ENCODE results near the gene CDKAL1.

The CDKAL1 gene

GRCh38 chr6:20991910-20992309 is 457.7 kb downstream of the CDKAL1 start:
- no peak for DNase-seq

- no peak for DNase-seq
These were observed 461.8 kb downstream of the CDKAL1 start for GRCh38 chr6:20996099-20996498.

- no peak for DNase-seq
These were observed 463.0 kb downstream of the CDKAL1 start for GRCh38 chr6:20997143-20997769.

GRCh38 chr6:20997770-20998147 is 463.5 kb downstream of the CDKAL1 start:
- DNase-seq: no peak

- no peak for DNase-seq
These were observed 464.6 kb downstream of the CDKAL1 start for GRCh38 chr6:20998748-20999448.

- no peak for DNase-seq
These were observed 466.1 kb downstream of the CDKAL1 start for GRCh38 chr6:21000331-21000801.

- DNase-seq: no peak
These were observed 467.5 kb downstream of the CDKAL1 start for GRCh38 chr6:21001736-21002135.

GRCh38 chr6:21003780-21004541 is 469.7 kb downstream of the CDKAL1 start:
- DNase-seq: peak; percentile 91

- no peak for DNase-seq
These were observed 471.7 kb downstream of the CDKAL1 start for GRCh38 chr6:21005816-21006570.

- no peak for DNase-seq
These were observed 485.4 kb downstream of the CDKAL1 start for GRCh38 chr6:21019614-21020013.

GRCh38 chr6:21022343-21023107 is 488.3 kb downstream of the CDKAL1 start:
- DNase-seq: no peak

GRCh38 chr6:21023210-21023609 is 489.0 kb downstream of the CDKAL1 start:
- no peak for DNase-seq

- DNase-seq: no peak
These were observed 490.4 kb downstream of the CDKAL1 start for GRCh38 chr6:21024616-21025015.

- no peak for DNase-seq
These were observed 492.5 kb downstream of the CDKAL1 start for GRCh38 chr6:21026576-21027273.

GRCh38 chr6:21027507-21027906 is 493.2 kb downstream of the CDKAL1 start:
- no peak for DNase-seq

GRCh38 chr6:21031182-21031581 is 496.9 kb downstream of the CDKAL1 start:
- DNase-seq: no peak

GRCh38 chr6:21033084-21033483 is 498.8 kb downstream of the CDKAL1 start:
- no peak for DNase-seq

GRCh38 chr6:21033575-21034026 is 499.3 kb downstream of the CDKAL1 start:
- no peak for DNase-seq

GRCh38 chr6:21034345-21034744 is 500.1 kb downstream of the CDKAL1 start:
- DNase-seq: no peak

- no peak for DNase-seq
These were observed 503.2 kb downstream of the CDKAL1 start for GRCh38 chr6:21037453-21037852.

GRCh38 chr6:21039926-21040325 is 505.7 kb downstream of the CDKAL1 start:
- DNase-seq: no peak
